ENCODE data around the gene MAOB. TPM values are rescaled to one million over a fixed set of nuclear protein-coding genes. Genes with fewer than 3 reads are reported as not detected.

Gene MAOB
- polyA plus RNA-seq, 3 donors, result not detected

GRCh38 chrX:43745938-43746721, 136.1 kb downstream of the MAOB start:
- no peak overlapping the region for H3K27ac Mint-ChIP-seq
- H3K9me3 ChIP-seq (replicated peaks in 1 of 2; ENCODE audit: control insufficient read depth in 1 of 2, insufficient read depth in 1 of 2, low read length in 2 of 2), result no peaks in the 10 kb centered on the region
- peaks cover 0 to 1% (median 0%) of the 10 kb centered on the region in 7 donors for H3K9me3 Mint-ChIP-seq
- H3K4me1 ChIP-seq (ENCODE audit: control insufficient read depth in 1 of 2, insufficient read depth in 2 of 2, low read length in 2 of 2), result peaks cover 35 to 38% of the 10 kb centered on the region in 2 donors
- no peak for TF ChIP-seq CTCF (IDR thresholded peaks at IDR 0.05)
- H3K27ac ChIP-seq (ENCODE audit: low read depth in 1 of 2, low read length in 2 of 2), result no peak overlapping the region
- peaks cover 0 to 2% (median 0%) of the 10 kb centered on the region in 3 donors for H3K27me3 Mint-ChIP-seq (ENCODE audit: low read depth in 3 of 3)
- H3K9ac ChIP-seq (ENCODE audit: insufficient read depth, low read length, poor library complexity, severe bottlenecking), result no peak overlapping the region
- H4K20me1 ChIP-seq (ENCODE audit: insufficient read depth, low read length), result no peaks in the 10 kb centered on the region
- H3K36me3 Mint-ChIP-seq, result no peaks in the 10 kb centered on the region
- intact Hi-C loops (cut with micrococcal nuclease), result no loop called here
- H3K36me3 ChIP-seq (replicated peaks in 1 of 2; ENCODE audit: control insufficient read depth in 1 of 2, insufficient read depth in 2 of 2, low read length in 2 of 2), result no peaks in the 10 kb centered on the region
- H3K27me3 ChIP-seq (ENCODE audit: control insufficient read depth in 2 of 2, insufficient read depth in 2 of 2, low read length in 2 of 2), result no peaks in the 10 kb centered on the region
- no peak overlapping the region for H3K4me3 Mint-ChIP-seq
- H3K79me2 ChIP-seq (ENCODE audit: insufficient read depth, low read length), result no peaks in the 10 kb centered on the region
- peaks cover 33% of the 10 kb centered on the region for H3K4me1 Mint-ChIP-seq
- no peak overlapping the region for H2AFZ ChIP-seq (ENCODE audit: insufficient read depth, low read depth, low read length, poor library complexity, severe bottlenecking)
- WGBS (ENCODE audit: insufficient coverage), result 100% methylated on average over 2 of the region's 6 CpGs
- H3K4me2 ChIP-seq (replicated peaks; ENCODE audit: extremely low read depth, low read length, poor library complexity, severe bottlenecking), result no peak overlapping the region
- no peak overlapping the region for H3K4me3 ChIP-seq (replicated peaks in 1 of 3; ENCODE audit: low read depth in 2 of 3, low read length in 3 of 3)
- DNase-seq, result no peak

- no CpG with 5 or more reads among the region's 3 CpGs for WGBS (ENCODE audit: insufficient coverage)
- no peaks in the 10 kb centered on the region for H3K36me3 ChIP-seq (replicated peaks in 1 of 2; ENCODE audit: control insufficient read depth in 1 of 2, insufficient read depth in 2 of 2, low read length in 2 of 2)
- no peak overlapping the region for H3K4me3 ChIP-seq (replicated peaks in 1 of 3; ENCODE audit: low read depth in 2 of 3, low read length in 3 of 3)
- Mint-ChIP-seq H3K36me3 (no peaks in the 10 kb centered on the region), H3K4me3 (no peak overlapping the region), H3K4me1 (peaks cover 17% of the 10 kb centered on the region), H3K9me3 (no peaks in the 10 kb centered on the region), H3K27ac (no peak overlapping the region), H3K27me3 (ENCODE audit: low read depth in 3 of 3) (peaks cover 0 to 2% (median 0%) of the 10 kb centered on the region in 3 donors)
- no peaks in the 10 kb centered on the region for H3K9me3 ChIP-seq (replicated peaks in 1 of 2; ENCODE audit: control insufficient read depth in 1 of 2, insufficient read depth in 1 of 2, low read length in 2 of 2)
- no peak overlapping the region for H3K4me2 ChIP-seq (replicated peaks; ENCODE audit: extremely low read depth, low read length, poor library complexity, severe bottlenecking)
- peaks cover 20 to 21% of the 10 kb centered on the region in 2 donors for H3K4me1 ChIP-seq (ENCODE audit: control insufficient read depth in 1 of 2, insufficient read depth in 2 of 2, low read length in 2 of 2)
- H3K79me2 ChIP-seq (ENCODE audit: insufficient read depth, low read length), result no peaks in the 10 kb centered on the region
- H3K9ac ChIP-seq (ENCODE audit: insufficient read depth, low read length, poor library complexity, severe bottlenecking), result no peak overlapping the region
- intact Hi-C loops (cut with micrococcal nuclease), result no loop called here
- H2AFZ ChIP-seq (ENCODE audit: insufficient read depth, low read depth, low read length, poor library complexity, severe bottlenecking), result no peak overlapping the region
- TF ChIP-seq CTCF (IDR thresholded peaks at IDR 0.05), result no peak
- H3K27me3 ChIP-seq (ENCODE audit: control insufficient read depth in 2 of 2, insufficient read depth in 2 of 2, low read length in 2 of 2), result peaks cover 0 to 5% of the 10 kb centered on the region in 2 donors
- no peaks in the 10 kb centered on the region for H4K20me1 ChIP-seq (ENCODE audit: insufficient read depth, low read length)
- DNase-seq, result no peak
- no peak overlapping the region for H3K27ac ChIP-seq (ENCODE audit: low read depth in 1 of 2, low read length in 2 of 2)
Measured at GRCh38 chrX:43744284-43744683, 138.0 kb downstream of the MAOB start.

Data from CD14-positive monocyte (primary cell).